Ovary (tissue), 3 donors: ENCODE data around the gene SH3D21.

ENCODE experiments used
- CTCF ChIP-seq, 3 donors: fragments of 450-650 bp in 2 of 3; fragments of 200-600 bp in 1 of 3; IDR thresholded peaks; one replicate each; pipeline versions ENCODE4 v1.5.1 to v1.8.0; 2016 to 2022; ENCODE audit warnings: antibody characterized with exemption in 3 of 3, mild to moderate bottlenecking in 1 of 3
- EP300 ChIP-seq: sonication (generic); formaldehyde crosslinking; IDR thresholded peaks from one replicate; pipeline ENCODE4 v1.6.1; 2017; ENCODE audit warnings: antibody characterized with exemption
- POLR2A ChIP-seq: fragments of 450-650 bp; IDR thresholded peaks from one replicate; pipeline ENCODE4 v1.6.1; 2017; ENCODE audit warnings: antibody characterized with exemption, mild to moderate bottlenecking, moderate library complexity
- donor health status: DM: no; HTN: no; CAD: no.

- TF ChIP-seq CTCF (IDR thresholded peaks at IDR 0.05) (no peak), POLR2A (no peak), EP300 (no peak)
Observed at GRCh38 chr1:36345353-36345752, 39.2 kb downstream of the SH3D21 start.
